ENCODE results near the gene CRAMP1. TPM values are rescaled to one million over a fixed set of nuclear protein-coding genes. Genes with fewer than 3 reads are reported as not detected.
"Not testable (repeated sequence)": the region's sequence is repeated elsewhere in the genome, so short reads cannot be mapped to it uniquely, and the experiment has no call there.

CRAMP1 gene
- total RNA-seq, 2 donors from 2014 or later, result 12.7 to 36.0 TPM

DNA sequence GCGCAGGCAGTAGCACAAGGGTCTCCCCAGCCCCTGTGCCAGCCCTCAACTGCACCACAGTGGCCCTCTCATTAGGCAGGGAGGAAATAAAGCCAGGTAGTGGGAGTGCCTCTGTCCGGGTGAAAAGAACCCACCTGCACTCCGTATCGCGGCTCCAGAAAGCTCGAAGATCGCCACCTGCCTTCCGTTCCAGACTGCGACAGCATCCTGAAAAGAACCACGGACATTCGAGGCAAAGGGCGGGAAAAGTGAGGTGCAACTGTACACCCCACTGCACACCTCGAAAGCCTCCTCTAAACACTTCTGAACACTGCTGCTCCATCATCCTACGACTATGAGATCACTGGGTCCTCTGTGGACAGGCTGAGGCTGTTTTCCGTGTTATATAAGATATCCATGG is 29.0 kb upstream of the CRAMP1 start:
- no peak overlapping the region for H3K4me3 ChIP-seq
- DNase-seq (ENCODE audit: low spot score), result no peak
- TF ChIP-seq POLR2AphosphoS5 (IDR thresholded peaks at IDR 0.05) (no peak), POLR2A (IDR thresholded peaks at IDR 0.05) (no peak)
- TF ChIP-seq, protein P1, sequence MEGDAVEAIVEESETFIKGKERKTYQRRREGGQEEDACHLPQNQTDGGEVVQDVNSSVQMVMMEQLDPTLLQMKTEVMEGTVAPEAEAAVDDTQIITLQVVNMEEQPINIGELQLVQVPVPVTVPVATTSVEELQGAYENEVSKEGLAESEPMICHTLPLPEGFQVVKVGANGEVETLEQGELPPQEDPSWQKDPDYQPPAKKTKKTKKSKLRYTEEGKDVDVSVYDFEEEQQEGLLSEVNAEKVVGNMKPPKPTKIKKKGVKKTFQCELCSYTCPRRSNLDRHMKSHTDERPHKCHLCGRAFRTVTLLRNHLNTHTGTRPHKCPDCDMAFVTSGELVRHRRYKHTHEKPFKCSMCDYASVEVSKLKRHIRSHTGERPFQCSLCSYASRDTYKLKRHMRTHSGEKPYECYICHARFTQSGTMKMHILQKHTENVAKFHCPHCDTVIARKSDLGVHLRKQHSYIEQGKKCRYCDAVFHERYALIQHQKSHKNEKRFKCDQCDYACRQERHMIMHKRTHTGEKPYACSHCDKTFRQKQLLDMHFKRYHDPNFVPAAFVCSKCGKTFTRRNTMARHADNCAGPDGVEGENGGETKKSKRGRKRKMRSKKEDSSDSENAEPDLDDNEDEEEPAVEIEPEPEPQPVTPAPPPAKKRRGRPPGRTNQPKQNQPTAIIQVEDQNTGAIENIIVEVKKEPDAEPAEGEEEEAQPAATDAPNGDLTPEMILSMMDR (IDR thresholded peaks at IDR 0.05), result no peak
- H3K27me3 ChIP-seq (replicated peaks; ENCODE audit: insufficient read depth), result no peaks in the 10 kb centered on the region
- no peak overlapping the region for H3K27ac ChIP-seq
- WGBS, result 84% methylated on average over 15 of the region's 15 CpGs
- peaks cover 0 to 4% of the 10 kb centered on the region in 2 donors for H3K36me3 ChIP-seq
- intact Hi-C loops (cut with DNase I), result no loop called here
- H3K4me1 ChIP-seq (replicated peaks), result no peaks in the 10 kb centered on the region
- no peaks in the 10 kb centered on the region for H3K9me3 ChIP-seq

DNA sequence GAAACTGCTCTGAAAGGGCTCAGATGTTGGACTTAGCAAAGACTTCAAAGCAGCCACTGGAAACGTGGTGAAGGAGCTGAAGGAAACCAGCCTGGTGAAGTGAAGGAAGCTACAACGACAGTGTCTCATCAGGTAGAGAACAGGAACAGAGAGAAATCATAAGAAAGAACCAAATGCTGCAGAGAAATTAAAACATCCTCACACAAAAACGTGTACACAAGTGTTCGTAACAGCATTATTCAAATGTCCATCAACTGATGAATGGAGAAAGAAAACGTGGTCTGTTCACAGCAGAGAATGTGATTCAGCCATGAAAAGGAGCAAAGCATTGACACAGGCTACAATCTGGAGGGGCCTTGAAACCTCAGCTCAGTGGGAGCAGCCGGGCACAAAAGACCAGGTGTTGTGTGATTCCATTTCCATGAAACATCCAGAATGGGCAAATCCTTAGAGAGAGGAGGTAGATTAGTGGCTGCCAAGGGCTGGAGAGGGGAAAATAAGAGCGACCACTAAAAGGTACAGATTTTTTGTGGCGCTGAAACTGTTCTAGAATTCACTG is 27.2 kb upstream of the CRAMP1 start:
- Histone ChIP-seq H3K4me1 (replicated peaks) (no peaks in the 10 kb centered on the region), H3K36me3 (peaks cover 0 to 12% of the 10 kb centered on the region in 2 donors), H3K27ac (no peak overlapping the region), H3K4me3 (no peak overlapping the region), H3K9me3 (no peaks in the 10 kb centered on the region), H3K27me3 (replicated peaks; ENCODE audit: insufficient read depth) (no peaks in the 10 kb centered on the region)
- TF ChIP-seq, protein P1 (IDR thresholded peaks at IDR 0.05), result no peak
- TF ChIP-seq POLR2AphosphoS5 (IDR thresholded peaks at IDR 0.05), result no peak
- no peak for TF ChIP-seq POLR2A (IDR thresholded peaks at IDR 0.05)
- no peak for DNase-seq (ENCODE audit: low spot score)
- intact Hi-C loops (cut with DNase I), result no loop called here
- 81% methylated on average over 8 of the region's 8 CpGs for WGBS

- TF ChIP-seq, protein P1 (IDR thresholded peaks at IDR 0.05), result no peak
- no peak for TF ChIP-seq POLR2A (IDR thresholded peaks at IDR 0.05)
- no peak for TF ChIP-seq POLR2AphosphoS5 (IDR thresholded peaks at IDR 0.05)
- Histone ChIP-seq H3K9me3 (no peaks in the 10 kb centered on the region), H3K4me3 (no peak overlapping the region), H3K36me3 (peaks cover 0 to 8% of the 10 kb centered on the region in 2 donors), H3K27ac (no peak overlapping the region), H3K4me1 (replicated peaks) (no peaks in the 10 kb centered on the region), H3K27me3 (replicated peaks; ENCODE audit: insufficient read depth) (no peaks in the 10 kb centered on the region)
- WGBS, result 91% methylated on average over 6 of the region's 6 CpGs
- DNase-seq (ENCODE audit: low spot score), result no peak
- intact Hi-C loops (cut with DNase I), result no loop called here
Observed at GRCh38 chr16:1590366-1590765, 21.8 kb upstream of the CRAMP1 start.

GRCh38 chr16:1590930-1591705 is 21.0 kb upstream of the CRAMP1 start:
- Histone ChIP-seq H3K27me3 (replicated peaks; ENCODE audit: insufficient read depth) (no peaks in the 10 kb centered on the region), H3K4me3 (no peak overlapping the region), H3K9me3 (no peaks in the 10 kb centered on the region), H3K4me1 (replicated peaks) (no peaks in the 10 kb centered on the region), H3K36me3 (peaks cover 0 to 8% of the 10 kb centered on the region in 2 donors), H3K27ac (no peak overlapping the region)
- no peak for DNase-seq (ENCODE audit: low spot score)
- TF ChIP-seq, protein P1 (IDR thresholded peaks at IDR 0.05), result no peak
- TF ChIP-seq POLR2AphosphoS5 (IDR thresholded peaks at IDR 0.05) (no peak), POLR2A (IDR thresholded peaks at IDR 0.05) (no peak)
- intact Hi-C loops (cut with DNase I), result no loop called here
- 90% methylated on average over 23 of the region's 23 CpGs for WGBS

- Histone ChIP-seq H3K36me3 (peaks cover 0 to 8% of the 10 kb centered on the region in 2 donors), H3K9me3 (no peaks in the 10 kb centered on the region), H3K27me3 (replicated peaks; ENCODE audit: insufficient read depth) (no peaks in the 10 kb centered on the region), H3K4me1 (replicated peaks) (no peaks in the 10 kb centered on the region), H3K4me3 (no peak overlapping the region), H3K27ac (no peak overlapping the region)
- TF ChIP-seq, protein P1 (IDR thresholded peaks at IDR 0.05), result no peak
- no peak for TF ChIP-seq POLR2A (IDR thresholded peaks at IDR 0.05)
- intact Hi-C loops (cut with DNase I), result no loop called here
- DNase-seq (ENCODE audit: low spot score), result no peak
- 82% methylated on average over 16 of the region's 16 CpGs for WGBS
Observed at GRCh38 chr16:1592446-1592845, 19.7 kb upstream of the CRAMP1 start.

- H3K36me3 ChIP-seq; H3K27ac ChIP-seq; intact Hi-C loops (cut with DNase I); H3K4me3 ChIP-seq; H3K27me3 ChIP-seq (replicated peaks; ENCODE audit: insufficient read depth); H3K9me3 ChIP-seq; DNase-seq (ENCODE audit: low spot score); H3K4me1 ChIP-seq (replicated peaks): not testable (repeated sequence)
- WGBS, result 67% methylated on average over 5 of the region's 5 CpGs
Observed at GRCh38 chr16:1595511-1595910, 16.6 kb upstream of the CRAMP1 start.

Measured in prostate gland (tissue), 2 donors.